CD14-positive monocyte (primary cell): ENCODE results near the gene TBC1D7. TPM values are rescaled to one million over a fixed set of nuclear protein-coding genes. Genes with fewer than 3 reads are reported as not detected.

Experiments used
- DNase-seq, 3 donors: peaks; one replicate each; pipeline ENCODE4 v3.0.0-alpha.2; 2011 to 2022
- H2AFZ ChIP-seq: 2 replicates; pipeline ENCODE4 v1.6.0; 2012; ENCODE audit warnings: mild to moderate bottlenecking, low read depth, low read length, inconsistent platforms; ENCODE audit not compliant: insufficient read depth, poor library complexity, severe bottlenecking
- H3K27ac ChIP-seq, 2 donors: 1 replicate in 1 of 2; 2 replicates in 1 of 2; pipeline ENCODE4 v1.5.1; 2012 to 2013; ENCODE audit warnings: low read length in 2 of 2, control low read depth in 1 of 2, inconsistent platforms in 1 of 2, low read depth in 1 of 2, mild to moderate bottlenecking in 1 of 2
- H3K27me3 ChIP-seq, 2 donors: one replicate each; pipeline versions ENCODE4 v1.6.0 to v1.6.1; 2011 to 2013; ENCODE audit warnings: low read length in 2 of 2; ENCODE audit not compliant: control insufficient read depth in 2 of 2, insufficient read depth in 2 of 2
- H3K36me3 ChIP-seq, 2 donors: replicated peaks in 1 of 2; 1 replicate in 1 of 2; 2 replicates in 1 of 2; pipeline versions ENCODE4 v1.5.1 to v1.6.1; 2012 to 2013; ENCODE audit warnings: low read length in 2 of 2, control low read depth in 1 of 2, inconsistent platforms in 1 of 2, mild to moderate bottlenecking in 1 of 2; ENCODE audit not compliant: insufficient read depth in 2 of 2, control insufficient read depth in 1 of 2
- H3K4me1 ChIP-seq, 2 donors: 1 replicate in 1 of 2; 2 replicates in 1 of 2; pipeline versions ENCODE4 v1.5.1 to v1.6.1; 2012 to 2013; ENCODE audit warnings: low read length in 2 of 2, control low read depth in 1 of 2, inconsistent platforms in 1 of 2, mild to moderate bottlenecking in 1 of 2, moderate library complexity in 1 of 2; ENCODE audit not compliant: insufficient read depth in 2 of 2, control insufficient read depth in 1 of 2
- H3K4me2 ChIP-seq: replicated peaks from 2 replicates; pipeline ENCODE3; 2012; ENCODE audit warnings: low read length, moderate library complexity, mild to moderate bottlenecking; ENCODE audit not compliant: poor library complexity, severe bottlenecking; ENCODE audit errors: extremely low read depth
- H3K4me3 ChIP-seq, 3 experiments: fragments of 200-600 bp in 1 of 3; sonication (generic) in 1 of 3; replicated peaks in 1 of 3; 1 replicate in 2 of 3; 2 replicates in 1 of 3; pipeline ENCODE4 v1.5.1; 2011 to 2013; ENCODE audit warnings: low read length in 3 of 3, mild to moderate bottlenecking in 3 of 3, control low read depth in 2 of 3, low read depth in 2 of 3, inconsistent platforms in 1 of 3, moderate library complexity in 1 of 3
- H3K79me2 ChIP-seq: 2 replicates; pipeline ENCODE4 v1.6.0; 2012; ENCODE audit warnings: mild to moderate bottlenecking, control low read depth, inconsistent platforms, low read length, moderate library complexity; ENCODE audit not compliant: insufficient read depth
- H3K9ac ChIP-seq: 2 replicates; pipeline ENCODE4 v1.6.0; 2017; ENCODE audit warnings: low read length, mild to moderate bottlenecking; ENCODE audit not compliant: insufficient read depth, poor library complexity, severe bottlenecking
- H3K9me3 ChIP-seq, 2 donors: replicated peaks in 1 of 2; 1 replicate in 1 of 2; 2 replicates in 1 of 2; pipeline versions ENCODE4 v1.5.1 to v1.6.1; 2012 to 2013; ENCODE audit warnings: low read length in 2 of 2, control low read depth in 1 of 2; ENCODE audit not compliant: control insufficient read depth in 1 of 2, insufficient read depth in 1 of 2
- H4K20me1 ChIP-seq: 2 replicates; pipeline ENCODE4 v1.6.0; 2012; ENCODE audit warnings: mild to moderate bottlenecking, low read length, control low read depth, moderate library complexity; ENCODE audit not compliant: insufficient read depth
- H3K27ac Mint-ChIP-seq, 7 donors: one replicate each; pipeline ENCODE4 v1.8.0; 2020; ENCODE audit warnings: mild to moderate bottlenecking in 7 of 7, mixed read lengths in 7 of 7, moderate library complexity in 6 of 7, inconsistent platforms in 2 of 7
- H3K27me3 Mint-ChIP-seq, 3 donors: one replicate each; pipeline ENCODE4 v1.8.0; 2021 to 2022; ENCODE audit warnings: low read depth in 3 of 3, mild to moderate bottlenecking in 3 of 3, mixed read lengths in 3 of 3, moderate library complexity in 3 of 3, inconsistent platforms in 1 of 3
- H3K36me3 Mint-ChIP-seq, 2 donors: one replicate each; pipeline ENCODE4 v1.8.0; 2020; ENCODE audit warnings: mixed read lengths in 2 of 2, inconsistent platforms in 1 of 2, mild to moderate bottlenecking in 1 of 2
- H3K4me1 Mint-ChIP-seq: one replicate; pipeline ENCODE4 v1.8.0; 2020; ENCODE audit warnings: mild to moderate bottlenecking, mixed read lengths
- H3K4me3 Mint-ChIP-seq, 2 donors: one replicate each; pipeline ENCODE4 v1.8.0; 2020; ENCODE audit warnings: mild to moderate bottlenecking in 2 of 2, mixed read lengths in 2 of 2, moderate library complexity in 1 of 2
- H3K9me3 Mint-ChIP-seq, 7 donors: one replicate each; pipeline ENCODE4 v1.8.0; 2020 to 2022; ENCODE audit warnings: mixed read lengths in 7 of 7, mild to moderate bottlenecking in 6 of 7, moderate library complexity in 6 of 7, inconsistent platforms in 2 of 7
- WGBS: methylation state at CpG from one replicate; pipeline ENCODE4 v1.1.5; 2013; ENCODE audit warnings: missing lambda C conversion rate; ENCODE audit not compliant: insufficient coverage; 5-methylcytosine and 5-hydroxymethylcytosine counted together
- intact Hi-C, 2 donors: fragments of 100-400 bp; cut with micrococcal nuclease; formaldehyde crosslinking; loops; one replicate each; pipeline versions ENCODE4 v1.15.0 to v1.15.1; 2023
- polyA plus RNA-seq, 3 donors: library from polyadenylated mRNA; depleted of rRNA in 1 of 3; unstranded in 2 of 3; stranded (reverse) in 1 of 3; fragments of 300-500 nt in 2 of 3; fragments of >200 nt in 1 of 3; fragmentation: Illumina TruSeq in 2 of 3; gene quantifications; 1 replicate in 2 of 3; 2 replicates in 1 of 3; pipeline ENCODE4 v1.2.3, GENCODE V29; 2012 to 2021
- TF ChIP-seq, protein P1 (sequence below): fragments of 200-600 bp; IDR thresholded peaks from one replicate; pipeline ENCODE4 v1.8.0; 2022; ENCODE audit warnings: antibody characterized with exemption, mild to moderate bottlenecking

TBC1D7 gene
- polyA plus RNA-seq, 3 donors, result 12.2 to 34.3 (median 34.3) TPM

DNA sequence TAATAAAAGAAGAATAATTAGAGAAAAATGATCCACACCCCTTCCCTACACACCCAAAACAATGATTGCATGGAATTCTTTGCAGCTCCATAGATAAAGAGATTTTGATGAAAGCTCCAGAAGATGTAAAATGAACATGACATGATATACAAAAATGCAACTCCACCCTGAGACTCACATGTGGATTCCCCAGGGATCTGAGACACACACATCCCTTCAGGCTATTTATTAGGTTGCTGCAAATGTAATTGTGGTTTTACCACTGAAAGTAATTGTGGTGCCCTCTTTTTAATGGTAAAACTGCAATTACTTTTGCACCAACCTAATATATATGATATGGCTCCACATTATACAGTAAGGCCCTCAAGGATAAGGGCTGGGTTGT lies 40.4 kb upstream of the TBC1D7 start:
- Mint-ChIP-seq H3K36me3 (peaks cover 14 to 17% of the 10 kb centered on the region in 2 donors), H3K4me1 (peaks cover 6% of the 10 kb centered on the region), H3K27ac (no peak overlapping the region), H3K9me3 (no peaks in the 10 kb centered on the region), H3K4me3 (no peak overlapping the region), H3K27me3 (peaks cover 0 to 4% (median 0%) of the 10 kb centered on the region in 3 donors)
- Histone ChIP-seq H3K4me2 (no peak overlapping the region), H3K4me3 (no peak overlapping the region), H2AFZ (no peak overlapping the region), H3K27me3 (no peaks in the 10 kb centered on the region), H3K9me3 (no peaks in the 10 kb centered on the region), H3K9ac (no peak overlapping the region), H4K20me1 (no peaks in the 10 kb centered on the region), H3K4me1 (no peaks in the 10 kb centered on the region), H3K79me2 (no peaks in the 10 kb centered on the region), H3K27ac (no peak overlapping the region), H3K36me3 (peaks cover 2 to 10% of the 10 kb centered on the region in 2 donors)
- intact Hi-C loops, result no loop called here
- TF ChIP-seq, protein P1, sequence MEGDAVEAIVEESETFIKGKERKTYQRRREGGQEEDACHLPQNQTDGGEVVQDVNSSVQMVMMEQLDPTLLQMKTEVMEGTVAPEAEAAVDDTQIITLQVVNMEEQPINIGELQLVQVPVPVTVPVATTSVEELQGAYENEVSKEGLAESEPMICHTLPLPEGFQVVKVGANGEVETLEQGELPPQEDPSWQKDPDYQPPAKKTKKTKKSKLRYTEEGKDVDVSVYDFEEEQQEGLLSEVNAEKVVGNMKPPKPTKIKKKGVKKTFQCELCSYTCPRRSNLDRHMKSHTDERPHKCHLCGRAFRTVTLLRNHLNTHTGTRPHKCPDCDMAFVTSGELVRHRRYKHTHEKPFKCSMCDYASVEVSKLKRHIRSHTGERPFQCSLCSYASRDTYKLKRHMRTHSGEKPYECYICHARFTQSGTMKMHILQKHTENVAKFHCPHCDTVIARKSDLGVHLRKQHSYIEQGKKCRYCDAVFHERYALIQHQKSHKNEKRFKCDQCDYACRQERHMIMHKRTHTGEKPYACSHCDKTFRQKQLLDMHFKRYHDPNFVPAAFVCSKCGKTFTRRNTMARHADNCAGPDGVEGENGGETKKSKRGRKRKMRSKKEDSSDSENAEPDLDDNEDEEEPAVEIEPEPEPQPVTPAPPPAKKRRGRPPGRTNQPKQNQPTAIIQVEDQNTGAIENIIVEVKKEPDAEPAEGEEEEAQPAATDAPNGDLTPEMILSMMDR, result no peak
- no peak for DNase-seq

DNA sequence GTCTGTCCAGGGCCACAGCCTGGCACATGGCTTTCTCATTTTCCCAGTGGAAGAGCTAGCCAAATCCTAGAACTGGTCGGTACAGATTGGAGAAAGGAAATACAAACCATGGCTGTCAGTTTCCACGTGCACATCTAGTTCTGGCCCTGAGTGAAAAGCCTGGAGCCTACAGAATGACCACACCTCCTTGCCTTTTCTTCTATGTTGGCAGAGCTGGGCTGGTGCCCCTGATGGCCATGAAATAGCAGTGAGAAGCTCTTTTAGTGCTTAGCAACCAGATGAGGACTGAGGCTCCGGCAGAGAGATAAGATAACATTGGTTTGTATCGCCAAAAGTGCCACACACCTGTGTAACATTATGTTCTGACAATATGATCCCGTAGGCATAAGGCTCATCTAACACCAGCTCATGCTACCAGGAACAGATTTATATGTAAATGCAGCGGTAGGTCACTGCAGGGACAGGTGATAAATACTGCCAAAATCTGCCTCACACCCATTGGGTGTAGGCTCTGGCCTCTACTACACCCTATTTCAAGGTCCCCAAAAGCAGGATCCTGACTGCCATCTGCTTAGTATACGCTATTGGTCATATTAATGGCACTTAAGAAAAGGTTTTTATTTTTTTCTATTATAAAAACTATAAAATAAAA lies 39.9 kb upstream of the TBC1D7 start:
- H3K36me3 ChIP-seq, result peaks cover 2 to 10% of the 10 kb centered on the region in 2 donors
- H3K4me3 ChIP-seq, result no peak overlapping the region
- DNase-seq, result no peak
- no peaks in the 10 kb centered on the region for H3K79me2 ChIP-seq
- no peaks in the 10 kb centered on the region for H3K4me1 ChIP-seq
- H3K36me3 Mint-ChIP-seq, result peaks cover 14 to 17% of the 10 kb centered on the region in 2 donors
- H3K9ac ChIP-seq, result no peak overlapping the region
- no peaks in the 10 kb centered on the region for H3K9me3 ChIP-seq
- WGBS, result 94% methylated on average over 3 of the region's 7 CpGs
- H3K4me3 Mint-ChIP-seq, result no peak overlapping the region
- TF ChIP-seq, protein P1, result no peak
- no peaks in the 10 kb centered on the region for H3K9me3 Mint-ChIP-seq
- no peak overlapping the region for H3K27ac Mint-ChIP-seq
- no peak overlapping the region for H2AFZ ChIP-seq
- H3K4me2 ChIP-seq, result no peak overlapping the region
- H3K27ac ChIP-seq, result no peak overlapping the region
- H3K27me3 ChIP-seq, result no peaks in the 10 kb centered on the region
- no peaks in the 10 kb centered on the region for H4K20me1 ChIP-seq
- intact Hi-C loops, result no loop called here
- peaks cover under 1% of the 10 kb centered on the region for H3K4me1 Mint-ChIP-seq
- peaks cover 0 to 4% (median 0%) of the 10 kb centered on the region in 3 donors for H3K27me3 Mint-ChIP-seq
